ENCODE results near the gene ABHD16B.

Gene ABHD16B

DNA sequence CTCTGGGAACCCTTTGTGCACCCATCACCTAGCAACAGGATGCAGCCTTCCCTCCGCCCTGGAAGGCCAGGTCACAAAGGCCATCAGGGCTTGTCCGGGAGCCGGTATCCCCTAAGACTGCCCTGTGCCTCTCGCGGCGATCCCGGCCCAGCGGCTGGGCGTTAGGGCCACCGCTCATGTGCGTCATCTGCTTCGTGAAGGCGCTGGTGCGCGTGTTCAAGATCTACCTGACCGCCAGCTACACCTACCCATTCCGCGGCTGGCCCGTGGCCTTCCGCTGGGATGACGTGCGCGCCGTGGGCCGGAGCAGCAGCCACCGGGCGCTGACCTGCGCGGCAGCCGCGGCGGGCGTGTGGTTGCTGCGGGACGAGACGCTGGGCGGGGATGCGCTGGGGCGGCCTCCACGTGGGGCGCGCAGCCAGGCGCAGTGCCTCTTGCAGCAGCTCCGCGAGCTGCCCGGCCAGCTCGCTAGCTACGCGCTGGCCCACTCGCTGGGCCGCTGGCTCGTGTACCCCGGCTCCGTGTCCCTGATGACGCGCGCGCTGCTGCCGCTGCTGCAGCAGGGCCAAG, at the start of gene ABHD16B:
Gene ABHD16B (plus strand): TSS at position 134 of the 570 bp plus-strand sequence. CDS start 43 bp downstream, at position 177.
- H3K4me3 ChIP-seq (ENCODE audit: low read depth, low read length): no peak within 1 kb of the TSS
- H3K9me3 ChIP-seq (ENCODE audit: control insufficient read depth, insufficient read depth, low read depth, low read length): no peaks in the 10 kb centered on the region
- peaks cover 37% of the 10 kb centered on the region for H3K4me1 ChIP-seq (ENCODE audit: control insufficient read depth, insufficient read depth, low read length)
- no peaks in the 10 kb centered on the region for H3K27me3 ChIP-seq (ENCODE audit: control insufficient read depth, insufficient read depth, low read length)
- H3K9ac ChIP-seq (ENCODE audit: low read length): no peak within 1 kb of the TSS
- H3K36me3 ChIP-seq (ENCODE audit: control insufficient read depth, insufficient read depth, low read length): peaks cover 19% of the 10 kb centered on the region
- no peak within 1 kb of the TSS for H3K27ac ChIP-seq (ENCODE audit: low read depth, low read length)

DNA sequence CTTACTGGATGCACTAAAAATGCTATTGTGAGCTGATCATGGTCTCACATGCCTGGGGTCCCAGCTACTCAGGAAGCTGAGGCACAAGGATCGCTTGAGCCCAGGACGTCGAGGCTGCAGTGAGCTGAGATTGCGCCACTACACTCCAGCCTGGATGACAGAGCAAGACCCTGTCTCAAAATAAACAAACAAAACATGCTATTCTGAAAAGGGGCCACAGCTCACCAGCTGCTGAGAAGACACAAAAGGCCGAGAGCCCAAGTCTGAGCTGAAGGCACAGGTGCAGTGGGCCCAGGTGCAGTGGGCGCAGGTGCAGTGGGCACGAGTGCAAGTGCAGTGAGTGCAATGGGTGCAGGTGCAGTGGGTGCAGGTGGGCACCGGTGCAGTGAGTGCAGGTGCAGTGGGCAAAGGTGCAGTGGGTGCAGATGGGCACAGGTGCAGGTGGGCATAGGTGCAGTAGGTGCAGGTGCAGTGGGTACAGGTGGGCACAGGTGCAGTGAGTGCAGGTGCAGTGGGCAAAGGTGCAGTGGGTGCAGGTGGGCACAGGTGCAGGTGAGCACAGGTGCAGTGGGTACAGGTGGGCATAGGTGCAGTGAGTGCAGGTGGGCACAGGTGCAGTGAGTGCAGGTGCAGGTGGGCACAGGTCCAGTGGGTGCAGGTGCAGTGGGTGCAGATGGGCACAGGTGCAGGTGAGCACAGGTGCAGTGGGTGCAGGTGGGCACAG, 46.2 kb upstream of the ABHD16B start:
- Histone ChIP-seq H3K27me3 (ENCODE audit: control insufficient read depth, insufficient read depth, low read length) (no peaks in the 10 kb centered on the region), H3K9ac (ENCODE audit: low read length) (no peak overlapping the region), H3K36me3 (ENCODE audit: control insufficient read depth, insufficient read depth, low read length) (peaks cover 3% of the 10 kb centered on the region; the same call in 1 of the 2 replicates), H3K4me1 (ENCODE audit: control insufficient read depth, insufficient read depth, low read length) (peaks cover 10% of the 10 kb centered on the region), H3K4me3 (ENCODE audit: low read depth, low read length) (no peak overlapping the region), H3K9me3 (ENCODE audit: control insufficient read depth, insufficient read depth, low read depth, low read length) (no peaks in the 10 kb centered on the region), H3K27ac (ENCODE audit: low read depth, low read length) (no peak overlapping the region)

DNA sequence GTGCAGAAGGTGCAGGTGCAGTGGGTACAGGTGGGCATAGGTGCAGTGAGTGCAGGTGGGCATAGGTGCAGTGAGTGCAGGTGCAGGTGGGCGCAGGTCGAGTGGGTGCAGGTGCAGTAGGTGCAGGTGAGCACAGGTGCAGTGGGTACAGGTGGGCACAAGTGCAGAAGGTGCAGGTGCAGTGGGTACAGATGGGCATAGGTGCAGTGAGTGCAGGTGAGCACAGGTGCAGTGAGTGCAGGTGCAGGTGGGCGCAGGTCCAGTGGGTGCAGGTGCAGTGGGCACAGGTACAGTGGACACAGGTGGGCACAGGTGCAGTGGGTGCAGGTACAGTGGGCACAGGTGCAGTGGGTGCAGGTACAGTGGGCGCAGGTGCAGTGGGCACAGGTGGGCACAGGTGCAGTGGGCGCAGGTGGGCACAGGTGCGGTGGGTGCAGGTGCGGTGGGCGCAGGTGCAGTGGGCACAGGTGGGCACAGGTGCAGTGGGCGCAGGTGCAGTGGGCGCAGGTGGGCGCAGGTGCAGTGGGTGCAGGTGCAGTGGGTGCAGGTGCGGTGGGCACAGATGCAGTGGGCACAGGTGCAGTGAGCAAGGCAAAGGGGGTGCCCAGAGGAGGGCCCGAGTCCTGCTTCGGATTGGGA, 45.6 kb upstream of the ABHD16B start:
- Histone ChIP-seq H3K27ac (ENCODE audit: low read depth, low read length) (no peak overlapping the region), H3K27me3 (ENCODE audit: control insufficient read depth, insufficient read depth, low read length) (no peaks in the 10 kb centered on the region), H3K9me3 (ENCODE audit: control insufficient read depth, insufficient read depth, low read depth, low read length) (no peaks in the 10 kb centered on the region)

DNA sequence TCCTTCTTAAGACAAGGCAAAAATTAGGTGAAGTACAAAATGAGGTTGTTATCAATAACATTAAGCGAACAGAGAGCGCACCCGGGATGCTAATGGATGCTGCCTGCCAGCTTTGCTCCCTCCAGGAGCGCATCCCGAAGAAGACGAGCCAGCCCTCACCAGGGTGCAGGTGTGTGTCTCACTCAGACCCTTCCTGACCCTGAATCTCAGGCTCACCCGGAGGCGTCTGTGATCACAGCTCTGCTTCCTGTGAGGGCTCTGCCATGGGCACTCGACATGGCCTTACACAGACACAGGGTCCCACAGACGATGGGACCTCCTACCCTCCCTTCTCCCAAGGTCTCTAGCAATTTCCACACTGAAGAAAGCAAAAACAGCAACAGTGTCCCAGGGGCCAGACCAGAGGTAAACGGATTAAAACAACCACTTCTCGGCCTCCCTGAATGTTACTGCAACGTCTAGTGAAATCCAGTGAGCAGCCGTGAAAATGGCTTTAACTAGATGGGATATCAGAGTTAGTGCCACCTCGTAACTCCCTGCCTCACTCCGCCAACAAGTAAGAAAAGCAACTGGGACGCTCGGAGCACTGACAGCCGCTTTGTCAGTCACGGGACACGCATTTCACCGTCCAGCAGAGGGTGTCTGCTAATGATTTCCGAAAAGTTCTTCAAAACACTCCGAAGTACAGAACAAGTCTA, 41.9 kb upstream of the ABHD16B start:
- Histone ChIP-seq H3K4me1 (ENCODE audit: control insufficient read depth, insufficient read depth, low read length) (peaks cover 12% of the 10 kb centered on the region), H3K27ac (ENCODE audit: low read depth, low read length) (no peak overlapping the region), H3K27me3 (ENCODE audit: control insufficient read depth, insufficient read depth, low read length) (no peaks in the 10 kb centered on the region), H3K36me3 (ENCODE audit: control insufficient read depth, insufficient read depth, low read length) (peaks cover 7% of the 10 kb centered on the region; the same call in 1 of the 2 replicates), H3K9me3 (ENCODE audit: control insufficient read depth, insufficient read depth, low read depth, low read length) (no peaks in the 10 kb centered on the region), H3K9ac (ENCODE audit: low read length) (no peak overlapping the region), H3K4me3 (ENCODE audit: low read depth, low read length) (no peak overlapping the region)

More for the DNA sequence above, 45.6 kb upstream of the ABHD16B start:
- Histone ChIP-seq H3K9ac (ENCODE audit: low read length) (no peak overlapping the region), H3K4me1 (ENCODE audit: control insufficient read depth, insufficient read depth, low read length) (peaks cover 10% of the 10 kb centered on the region), H3K36me3 (ENCODE audit: control insufficient read depth, insufficient read depth, low read length) (peaks cover 3% of the 10 kb centered on the region; the same call in 1 of the 2 replicates), H3K4me3 (ENCODE audit: low read depth, low read length) (no peak overlapping the region)

DNA sequence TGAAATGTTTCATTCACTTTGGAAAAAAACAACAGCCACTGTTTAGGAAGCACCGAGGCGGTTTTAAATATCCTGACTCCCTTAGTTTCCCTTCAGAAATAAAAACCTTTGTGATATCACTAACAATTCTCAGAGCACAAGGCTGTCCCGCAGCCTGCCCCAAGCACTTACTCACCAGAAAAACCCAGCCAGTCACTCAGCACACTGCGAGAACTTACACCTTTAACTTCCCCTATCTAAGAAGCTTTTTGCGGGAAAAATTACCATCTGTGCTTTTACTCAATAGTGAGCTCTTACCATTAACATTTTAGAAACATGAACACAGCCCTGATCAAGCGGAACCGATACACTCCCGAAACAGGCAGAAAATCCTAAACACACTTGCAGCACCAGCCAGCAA, 39.5 kb upstream of the ABHD16B start:
- Histone ChIP-seq H3K9ac (ENCODE audit: low read length) (no peak overlapping the region), H3K9me3 (ENCODE audit: control insufficient read depth, insufficient read depth, low read depth, low read length) (no peaks in the 10 kb centered on the region)

DNA sequence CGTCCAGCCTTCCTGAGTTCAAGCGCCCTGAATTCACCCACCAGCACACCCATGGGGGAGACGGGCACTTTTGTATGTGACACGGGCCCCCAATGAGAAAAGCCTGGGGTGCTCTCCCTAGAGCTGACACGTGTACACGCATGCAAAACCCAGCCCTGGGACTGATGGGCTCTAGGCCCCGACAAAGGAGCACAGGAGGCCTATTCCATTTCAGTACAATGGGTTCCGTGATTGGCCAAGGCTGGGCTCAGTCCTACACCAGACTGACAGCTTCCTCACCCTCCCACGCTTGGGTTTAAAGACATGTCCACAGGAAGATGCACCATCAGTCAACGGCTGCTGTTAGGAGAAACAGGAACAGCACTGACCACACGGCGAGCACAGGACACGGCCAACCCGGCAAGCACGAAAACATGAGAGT, 39.0 kb upstream of the ABHD16B start:
- Histone ChIP-seq H3K27me3 (ENCODE audit: control insufficient read depth, insufficient read depth, low read length) (no peaks in the 10 kb centered on the region), H3K4me1 (ENCODE audit: control insufficient read depth, insufficient read depth, low read length) (peaks cover 12% of the 10 kb centered on the region), H3K36me3 (ENCODE audit: control insufficient read depth, insufficient read depth, low read length) (peaks cover 3% of the 10 kb centered on the region; the same call in 1 of the 2 replicates), H3K9me3 (ENCODE audit: control insufficient read depth, insufficient read depth, low read depth, low read length) (no peaks in the 10 kb centered on the region), H3K4me3 (ENCODE audit: low read depth, low read length) (no peak overlapping the region), H3K9ac (ENCODE audit: low read length) (no peak overlapping the region), H3K27ac (ENCODE audit: low read depth, low read length) (no peak overlapping the region)

More for the DNA sequence above, 39.5 kb upstream of the ABHD16B start:
- Histone ChIP-seq H3K27me3 (ENCODE audit: control insufficient read depth, insufficient read depth, low read length) (no peaks in the 10 kb centered on the region), H3K4me1 (ENCODE audit: control insufficient read depth, insufficient read depth, low read length) (peaks cover 12% of the 10 kb centered on the region), H3K36me3 (ENCODE audit: control insufficient read depth, insufficient read depth, low read length) (peaks cover 3% of the 10 kb centered on the region; the same call in 1 of the 2 replicates), H3K4me3 (ENCODE audit: low read depth, low read length) (no peak overlapping the region), H3K27ac (ENCODE audit: low read depth, low read length) (no peak overlapping the region)

DNA sequence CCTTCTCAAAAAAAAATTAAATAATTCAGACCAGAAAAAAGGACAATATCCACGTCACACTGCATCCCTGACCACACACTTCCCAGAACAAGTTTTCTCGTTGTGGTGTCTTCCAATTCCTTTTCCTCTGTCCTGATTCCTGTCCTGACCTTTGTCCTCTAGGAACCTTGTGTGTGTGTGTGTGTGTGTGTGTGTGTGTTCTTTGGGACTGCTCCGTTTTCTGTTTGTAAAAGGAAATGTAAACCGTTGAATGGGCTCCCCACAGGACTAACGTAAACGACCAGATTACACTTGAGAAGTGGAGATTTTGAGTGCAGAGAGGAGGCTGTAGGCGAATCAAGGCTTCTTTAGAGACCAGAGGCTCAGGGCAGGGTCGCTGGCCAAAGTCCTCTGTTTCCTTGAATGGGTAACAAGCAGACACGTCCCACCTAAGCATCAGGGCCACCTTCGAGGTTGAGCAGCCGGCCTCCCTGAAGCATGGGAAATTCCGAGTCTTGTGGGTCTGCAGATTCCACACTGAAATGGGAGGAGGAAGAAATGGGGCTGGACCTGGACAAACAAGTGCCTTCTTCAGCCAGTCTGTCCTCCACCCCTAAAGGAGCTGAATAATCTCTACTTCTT, 37.5 kb upstream of the ABHD16B start:
- no peak overlapping the region for H3K27ac ChIP-seq (ENCODE audit: low read depth, low read length)
- H3K27me3 ChIP-seq (ENCODE audit: control insufficient read depth, insufficient read depth, low read length): no peaks in the 10 kb centered on the region
- H3K9me3 ChIP-seq (ENCODE audit: control insufficient read depth, insufficient read depth, low read depth, low read length): no peaks in the 10 kb centered on the region
- H3K9ac ChIP-seq (ENCODE audit: low read length): no peak overlapping the region
- H3K4me1 ChIP-seq (ENCODE audit: control insufficient read depth, insufficient read depth, low read length): peaks cover 17% of the 10 kb centered on the region
- no peak overlapping the region for H3K4me3 ChIP-seq (ENCODE audit: low read depth, low read length)
- peaks cover 3% of the 10 kb centered on the region; the same call in 1 of the 2 replicates for H3K36me3 ChIP-seq (ENCODE audit: control insufficient read depth, insufficient read depth, low read length)

DNA sequence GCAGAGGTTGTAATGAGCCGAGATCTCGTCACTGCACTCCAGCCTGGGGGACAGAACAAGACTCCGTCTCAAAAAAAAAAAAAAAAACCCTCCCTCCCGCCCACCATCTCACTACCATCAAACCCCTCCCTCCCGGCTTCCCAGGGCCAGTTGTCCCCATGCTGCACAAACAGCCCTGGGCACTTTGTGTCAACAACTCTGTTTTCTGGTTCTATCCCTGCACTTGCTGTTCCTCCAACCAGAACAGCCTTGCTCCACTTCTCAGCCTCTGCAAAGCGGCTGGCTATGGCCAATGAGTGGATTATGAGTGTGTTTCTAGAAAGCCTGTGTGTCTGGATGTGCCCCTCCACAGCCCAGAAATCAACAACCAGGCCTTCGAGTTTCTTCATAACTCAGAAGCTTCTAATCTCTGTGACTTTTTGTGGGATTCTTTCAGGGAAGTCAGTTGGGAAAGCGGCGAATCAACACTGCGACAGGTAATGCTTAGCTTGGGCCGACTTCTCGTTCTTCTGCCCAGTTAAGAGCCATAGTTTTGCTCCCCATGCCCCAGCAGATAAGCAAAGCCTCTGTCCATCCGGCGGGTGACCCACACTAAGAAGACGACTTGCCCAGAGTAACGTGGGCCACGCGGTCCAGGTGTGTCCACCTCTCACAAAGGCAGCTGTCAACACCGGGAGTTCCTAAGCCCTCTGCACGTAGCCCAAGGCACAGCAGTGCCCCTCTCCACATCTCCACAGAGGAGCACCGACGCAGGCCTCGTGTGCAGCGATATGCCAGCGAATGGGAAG, 35.8 kb upstream of the ABHD16B start:
- peaks cover 3% of the 10 kb centered on the region; the same call in 1 of the 2 replicates for H3K36me3 ChIP-seq (ENCODE audit: control insufficient read depth, insufficient read depth, low read length)
- H3K9ac ChIP-seq (ENCODE audit: low read length): no peak overlapping the region
- H3K27me3 ChIP-seq (ENCODE audit: control insufficient read depth, insufficient read depth, low read length): peaks cover 13% of the 10 kb centered on the region
- H3K4me1 ChIP-seq (ENCODE audit: control insufficient read depth, insufficient read depth, low read length): peaks cover 23% of the 10 kb centered on the region
- H3K27ac ChIP-seq (ENCODE audit: low read depth, low read length): no peak overlapping the region
- H3K4me3 ChIP-seq (ENCODE audit: low read depth, low read length): no peak overlapping the region
- no peaks in the 10 kb centered on the region for H3K9me3 ChIP-seq (ENCODE audit: control insufficient read depth, insufficient read depth, low read depth, low read length)

DNA sequence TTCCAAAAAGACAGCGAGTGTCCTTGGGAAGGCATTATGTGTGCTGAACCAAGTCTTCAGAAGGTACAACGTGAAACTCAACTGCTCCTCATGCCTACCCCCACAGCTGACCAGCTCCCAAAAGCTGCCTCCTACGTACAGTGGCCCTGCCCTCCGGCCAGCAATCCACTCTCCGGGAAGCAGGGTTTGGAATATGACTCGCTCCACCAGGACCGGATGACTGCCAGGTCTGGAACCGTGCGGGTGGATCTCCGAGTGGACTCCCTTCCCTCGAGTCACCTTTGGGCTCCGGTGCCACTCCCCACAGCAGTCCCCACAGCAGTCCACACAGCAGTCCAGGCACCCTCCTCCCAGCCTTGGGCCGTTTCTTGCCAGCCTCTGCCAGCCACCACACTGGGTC, 34.5 kb upstream of the ABHD16B start:
- no peak overlapping the region for H3K9ac ChIP-seq (ENCODE audit: low read length)
- H3K4me1 ChIP-seq (ENCODE audit: control insufficient read depth, insufficient read depth, low read length): peaks cover 23% of the 10 kb centered on the region
- no peaks in the 10 kb centered on the region for H3K9me3 ChIP-seq (ENCODE audit: control insufficient read depth, insufficient read depth, low read depth, low read length)
- peaks cover 3% of the 10 kb centered on the region; the same call in 1 of the 2 replicates for H3K36me3 ChIP-seq (ENCODE audit: control insufficient read depth, insufficient read depth, low read length)
- H3K4me3 ChIP-seq (ENCODE audit: low read depth, low read length): no peak overlapping the region
- H3K27ac ChIP-seq (ENCODE audit: low read depth, low read length): no peak overlapping the region
- H3K27me3 ChIP-seq (ENCODE audit: control insufficient read depth, insufficient read depth, low read length): peaks cover 14% of the 10 kb centered on the region

DNA sequence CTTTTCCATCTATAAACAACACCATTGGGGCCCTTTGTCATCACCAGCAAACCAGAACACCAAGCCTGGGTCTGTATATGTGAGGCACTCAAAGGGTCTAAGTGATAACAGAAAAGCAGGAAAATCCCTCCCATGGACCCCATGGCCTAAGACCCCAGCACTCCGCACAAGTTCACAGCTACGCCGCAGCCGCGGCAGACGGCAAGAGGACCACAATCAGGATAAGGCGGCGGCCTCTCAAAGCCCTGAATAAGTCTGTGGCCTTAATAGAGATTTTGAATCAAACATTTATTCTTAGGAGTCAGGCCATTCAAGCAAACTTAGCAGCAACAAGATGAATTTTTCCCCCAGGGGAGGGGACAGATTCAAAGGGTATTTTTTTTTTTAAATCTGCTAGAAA, 33.2 kb upstream of the ABHD16B start:
- Histone ChIP-seq H3K4me1 (ENCODE audit: control insufficient read depth, insufficient read depth, low read length) (peaks cover 28% of the 10 kb centered on the region), H3K9me3 (ENCODE audit: control insufficient read depth, insufficient read depth, low read depth, low read length) (no peaks in the 10 kb centered on the region), H3K4me3 (ENCODE audit: low read depth, low read length) (no peak overlapping the region), H3K27me3 (ENCODE audit: control insufficient read depth, insufficient read depth, low read length) (peaks cover 28% of the 10 kb centered on the region), H3K36me3 (ENCODE audit: control insufficient read depth, insufficient read depth, low read length) (peaks cover 3% of the 10 kb centered on the region; the same call in 1 of the 2 replicates), H3K27ac (ENCODE audit: low read depth, low read length) (no peak overlapping the region), H3K9ac (ENCODE audit: low read length) (no peak overlapping the region)

Measured in HUES6 (cell line).